Measurements from ENCODE around the gene OR2B6.
"Not testable (repeated sequence)": the region's sequence is repeated elsewhere in the genome, so short reads cannot be mapped to it uniquely, and the experiment has no call there.

Gene OR2B6

DNA sequence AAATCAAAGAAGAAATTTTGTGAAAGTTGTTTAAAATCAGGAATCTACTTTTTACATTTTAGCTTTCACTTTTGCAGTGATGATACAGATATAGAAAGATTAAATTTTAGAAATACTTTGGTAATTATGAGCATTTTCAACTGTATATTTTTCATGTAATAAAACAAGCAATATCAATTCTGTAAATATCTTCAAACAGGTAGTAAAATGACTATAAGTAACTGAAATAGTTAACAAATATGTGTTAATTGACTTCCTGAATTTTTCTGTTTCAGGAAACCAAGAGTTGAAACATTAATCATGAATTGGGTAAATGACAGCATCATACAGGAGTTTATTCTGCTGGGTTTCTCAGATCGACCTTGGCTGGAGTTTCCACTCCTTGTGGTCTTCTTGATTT is at the start of gene OR2B6:
Gene OR2B6 (plus strand): TSS at position 301 of the 400 bp plus-strand sequence. CDS start 0 bp downstream, at position 301.
- DNase-seq, result no peak

DNA sequence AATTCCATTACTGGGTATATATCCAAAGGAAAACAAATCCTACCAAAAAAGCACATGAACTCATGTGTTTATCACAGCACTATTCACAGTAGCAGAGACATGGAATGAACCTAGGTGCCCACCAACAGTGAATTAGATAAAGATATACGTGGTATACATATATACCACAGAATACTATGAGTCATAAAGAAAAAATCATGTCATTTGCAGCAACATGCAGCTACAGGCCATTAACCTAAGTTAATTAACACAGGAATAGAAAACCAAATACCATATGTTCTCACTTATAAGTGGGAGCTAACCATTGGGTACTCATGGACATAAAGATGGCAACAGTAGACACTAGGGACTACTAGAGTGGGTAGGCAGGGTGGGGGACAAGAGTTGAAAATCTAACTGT is 49.0 kb upstream of the OR2B6 start:
- no peak for DNase-seq

DNA sequence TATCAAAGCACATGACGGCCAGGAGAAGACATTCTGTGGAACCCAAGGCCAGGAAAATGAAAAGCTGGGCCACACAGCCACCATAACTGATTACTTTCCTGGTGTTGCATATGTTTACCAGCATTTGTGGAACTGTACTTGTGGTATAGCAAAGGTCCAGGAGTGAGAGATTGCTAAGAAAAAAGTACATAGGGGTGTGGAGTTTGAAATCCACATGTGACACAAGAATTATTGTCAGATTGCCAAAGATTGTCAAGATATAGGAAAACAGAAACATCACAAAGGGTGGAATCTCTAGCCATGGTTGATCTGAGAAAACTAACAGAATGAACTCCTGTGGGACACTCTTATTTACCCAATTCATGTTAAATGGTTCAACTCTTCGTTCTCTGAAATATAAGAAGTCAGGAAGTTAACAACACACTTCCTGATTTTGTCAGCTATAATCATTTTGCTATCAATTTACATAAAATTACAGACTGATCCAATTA is 45.0 kb upstream of the OR2B6 start, which contains the start of gene OR2B2:
Gene OR2B2 (minus strand): TSS at position 441 of the 491 bp plus-strand sequence. CDS start 77 bp downstream, at position 364.
- DNase-seq, result no peak

DNA sequence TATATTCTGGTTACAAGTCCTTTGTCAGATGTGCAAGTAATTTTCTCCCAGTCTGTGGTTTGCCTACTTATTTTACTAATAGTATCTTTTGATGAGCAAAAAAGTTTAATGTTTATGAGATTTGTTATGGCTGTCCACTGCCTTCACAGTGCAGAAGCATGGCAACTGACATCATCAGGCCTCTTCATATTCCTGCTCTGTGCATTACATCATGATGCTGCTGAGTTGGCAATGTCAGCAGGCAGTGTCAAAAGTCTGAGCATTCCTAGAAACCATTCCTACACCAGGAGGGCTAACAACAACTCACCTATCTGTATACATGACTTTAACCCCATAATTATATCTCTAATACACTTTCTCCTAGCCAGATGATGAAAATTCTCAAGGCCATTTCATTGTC is 34.1 kb upstream of the OR2B6 start:
- no peak for DNase-seq

DNA sequence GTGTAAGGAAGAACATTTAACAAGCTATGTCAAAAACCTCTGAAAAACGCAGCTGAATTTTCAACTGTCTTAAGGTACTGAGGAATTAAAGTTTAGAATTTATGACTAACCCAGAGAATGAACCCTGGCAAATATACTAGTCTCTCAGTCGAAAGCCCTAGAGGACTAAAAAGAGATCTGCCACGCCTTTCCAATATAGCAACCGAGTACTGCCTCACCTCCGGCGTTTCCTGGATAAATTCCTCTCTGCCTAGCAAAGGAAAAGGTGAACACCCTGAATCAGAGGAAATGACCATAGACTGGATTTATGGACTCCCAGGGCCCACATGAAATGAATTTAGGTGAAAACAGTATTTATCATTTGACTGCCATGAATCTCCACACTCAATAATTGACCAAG is 32.9 kb upstream of the OR2B6 start:
- DNase-seq, result no peak

DNA sequence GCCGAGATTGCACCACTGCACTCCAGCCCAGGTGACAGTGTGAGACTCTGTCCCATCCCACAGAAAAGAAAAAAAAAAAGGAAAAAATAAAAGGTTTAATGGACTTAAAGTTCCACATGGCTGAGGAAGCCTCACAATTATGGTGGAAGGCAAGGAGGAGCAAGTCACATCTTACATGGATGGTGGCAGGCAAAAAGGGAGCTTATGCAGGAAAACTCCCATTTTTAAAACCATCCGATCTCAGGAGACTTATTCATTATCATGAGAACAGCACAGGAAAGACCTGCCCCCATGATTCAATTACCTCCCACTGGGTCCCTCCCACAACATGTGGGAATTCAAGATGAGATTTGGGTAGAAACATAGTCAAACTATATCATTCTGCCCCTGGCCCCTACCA is 29.0 kb upstream of the OR2B6 start:
- DNase-seq, result not testable (repeated sequence)

DNA sequence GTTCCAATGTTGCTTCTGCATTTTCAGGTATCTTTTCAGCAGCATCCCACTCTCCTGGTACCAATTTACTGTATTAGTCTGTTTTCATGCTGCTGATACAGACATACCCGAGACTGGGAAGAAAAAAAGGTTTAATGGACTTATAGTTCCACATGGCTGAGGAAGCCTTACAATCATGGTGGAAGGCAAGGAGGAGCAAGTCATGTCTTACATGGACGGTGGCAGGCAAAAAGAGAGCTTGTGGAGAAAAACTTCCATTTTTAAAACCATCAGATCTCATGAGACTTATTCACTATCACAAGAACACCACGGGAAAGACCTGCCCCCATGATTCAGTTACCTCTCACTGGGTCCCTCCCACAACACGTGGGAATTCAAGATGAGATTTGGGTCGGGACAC is 27.1 kb upstream of the OR2B6 start:
- DNase-seq, result not testable (repeated sequence)

DNA sequence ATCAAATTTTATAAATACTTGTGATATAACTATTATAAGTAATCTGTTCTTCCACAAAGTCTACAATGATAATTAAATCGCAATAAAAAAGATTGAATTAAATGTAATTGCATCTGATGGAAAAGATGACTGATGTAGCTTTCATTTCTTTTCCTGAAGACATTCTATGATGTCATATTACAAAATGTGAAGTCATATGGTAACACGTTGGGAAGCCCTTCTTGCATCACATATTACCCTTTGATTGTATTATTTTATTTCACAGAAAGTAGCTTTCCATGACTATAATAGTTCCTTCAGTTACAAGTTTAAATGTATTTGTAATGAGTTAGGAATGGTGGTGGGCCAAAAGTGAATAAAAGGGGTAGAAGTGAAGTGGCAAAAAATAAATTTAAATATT is 25.8 kb upstream of the OR2B6 start:
- DNase-seq, result no peak

DNA sequence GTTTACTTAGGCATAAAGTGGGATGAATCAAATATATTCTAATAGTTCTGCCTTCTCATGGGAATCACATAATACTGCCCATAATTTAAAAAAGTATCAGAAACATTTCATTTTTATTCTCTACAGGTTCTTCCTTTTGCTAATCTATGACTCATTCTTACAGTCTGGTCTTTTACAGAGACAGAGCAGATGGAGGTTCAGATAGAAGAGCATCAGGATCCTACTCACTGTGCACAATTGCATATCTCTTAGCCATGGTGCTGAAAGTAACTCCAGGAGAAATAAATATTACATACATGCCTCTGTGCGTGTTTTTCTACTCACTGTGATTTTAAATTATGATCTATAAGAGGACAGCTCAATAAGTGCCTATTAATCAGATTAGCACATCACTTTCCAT is 16.3 kb upstream of the OR2B6 start:
- DNase-seq, result no peak

DNA sequence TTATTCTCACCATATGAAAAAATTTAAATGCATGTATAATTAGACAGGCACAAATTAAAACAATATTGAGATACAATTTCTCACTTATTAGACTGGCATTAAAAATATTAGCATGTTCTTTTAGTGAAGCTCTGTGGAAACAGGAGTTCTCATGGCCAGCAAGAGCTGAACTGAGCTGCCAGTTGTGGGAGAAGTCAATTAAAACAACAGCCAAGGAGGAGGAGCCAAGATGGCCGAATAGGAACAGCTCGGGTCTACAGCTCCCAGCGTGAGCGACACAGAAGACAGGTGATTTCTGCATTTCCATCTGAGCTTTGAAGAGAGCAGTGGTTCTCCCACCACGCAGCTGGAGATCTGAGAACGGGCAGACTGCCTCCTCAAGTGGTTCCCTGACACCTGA is 14.0 kb upstream of the OR2B6 start:
- DNase-seq, result not testable (repeated sequence)

DNA sequence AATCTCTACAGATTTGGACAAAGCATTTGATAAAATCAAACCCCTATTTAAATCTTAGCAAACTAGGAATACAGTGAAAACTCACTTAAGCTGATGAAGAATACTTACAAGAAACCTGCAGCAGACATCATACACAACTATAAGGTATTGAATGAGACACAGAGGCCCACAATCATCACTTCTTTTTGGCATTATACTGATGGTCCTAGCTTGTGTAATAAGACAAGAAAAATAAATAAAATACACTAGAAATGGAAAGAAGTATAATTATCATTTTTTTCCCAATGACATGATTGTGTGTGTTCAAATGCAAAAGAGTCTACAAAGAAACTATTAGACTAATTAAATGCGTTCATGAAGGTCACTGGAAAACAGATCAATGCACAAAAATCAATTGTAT is 8.8 kb upstream of the OR2B6 start:
- no peak for DNase-seq

DNA sequence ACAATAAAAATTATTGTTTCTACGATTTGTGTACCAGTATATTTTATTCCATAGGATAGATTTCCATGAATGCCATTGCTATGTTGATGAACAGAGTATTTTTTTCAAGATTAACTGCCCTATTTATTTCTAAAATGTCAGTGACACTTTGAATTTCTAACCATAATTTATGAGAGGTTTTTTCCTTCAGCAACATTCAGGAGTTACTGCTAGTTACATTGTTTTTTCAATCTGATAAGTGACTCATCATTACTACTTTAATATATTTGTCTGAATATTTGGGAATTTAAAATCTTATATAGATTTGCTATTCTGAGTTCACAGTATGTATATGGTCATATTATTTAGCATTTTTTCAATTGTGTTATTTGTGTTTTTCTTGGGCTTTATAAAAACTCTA is 6.0 kb upstream of the OR2B6 start:
- DNase-seq, result no peak

DNA sequence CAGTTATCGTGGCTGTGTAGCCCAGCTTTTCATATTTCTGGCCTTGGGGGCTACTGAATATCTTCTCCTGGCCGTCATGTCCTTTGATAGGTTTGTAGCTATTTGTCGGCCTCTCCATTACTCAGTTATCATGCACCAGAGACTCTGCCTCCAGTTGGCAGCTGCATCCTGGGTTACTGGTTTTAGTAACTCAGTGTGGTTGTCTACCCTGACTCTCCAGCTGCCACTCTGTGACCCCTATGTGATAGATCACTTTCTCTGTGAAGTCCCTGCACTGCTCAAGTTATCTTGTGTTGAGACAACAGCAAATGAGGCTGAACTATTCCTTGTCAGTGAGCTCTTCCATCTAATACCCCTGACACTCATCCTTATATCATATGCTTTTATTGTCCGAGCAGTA is 475 bp downstream of the OR2B6 start:
- no peak for DNase-seq

DNA sequence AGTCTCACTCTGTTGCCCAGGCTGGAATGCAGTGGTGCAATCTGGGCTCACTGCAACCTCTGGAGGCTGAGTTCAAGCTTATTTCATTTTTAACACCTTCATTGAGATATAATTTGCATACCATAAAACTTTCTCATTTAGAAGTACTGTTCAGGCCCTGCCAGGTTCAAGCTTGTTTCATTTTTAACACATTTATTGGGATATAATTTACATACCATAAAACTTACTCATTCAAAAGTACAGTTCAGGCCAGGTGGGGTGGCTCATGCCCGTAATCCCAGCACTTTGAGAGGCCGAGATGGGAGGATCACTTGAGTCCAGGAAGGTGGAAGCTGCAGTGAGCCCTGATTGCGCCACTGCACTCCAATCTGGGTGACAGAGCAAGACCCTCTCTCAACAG is 5.5 kb downstream of the OR2B6 start:
- DNase-seq, result no peak

DNA sequence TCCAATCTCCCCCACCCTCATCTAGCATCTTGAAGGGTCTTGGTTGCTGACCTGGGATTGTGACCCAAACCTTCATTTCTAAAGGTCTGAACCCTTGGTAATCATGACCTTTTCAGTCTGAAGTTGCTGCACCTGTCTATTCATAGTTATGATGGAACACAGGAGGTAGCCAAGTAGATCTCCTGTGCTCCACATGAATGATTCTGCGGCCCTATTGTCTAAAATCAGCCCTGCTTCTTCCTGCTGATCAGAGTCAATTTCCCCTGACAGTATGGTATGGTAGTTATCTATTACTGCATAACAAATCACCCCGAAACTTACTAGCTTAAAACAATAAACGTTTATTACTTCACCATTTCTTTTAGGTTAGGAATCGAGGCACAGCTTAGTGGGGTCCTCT is 9.0 kb downstream of the OR2B6 start:
- DNase-seq, result no peak

DNA sequence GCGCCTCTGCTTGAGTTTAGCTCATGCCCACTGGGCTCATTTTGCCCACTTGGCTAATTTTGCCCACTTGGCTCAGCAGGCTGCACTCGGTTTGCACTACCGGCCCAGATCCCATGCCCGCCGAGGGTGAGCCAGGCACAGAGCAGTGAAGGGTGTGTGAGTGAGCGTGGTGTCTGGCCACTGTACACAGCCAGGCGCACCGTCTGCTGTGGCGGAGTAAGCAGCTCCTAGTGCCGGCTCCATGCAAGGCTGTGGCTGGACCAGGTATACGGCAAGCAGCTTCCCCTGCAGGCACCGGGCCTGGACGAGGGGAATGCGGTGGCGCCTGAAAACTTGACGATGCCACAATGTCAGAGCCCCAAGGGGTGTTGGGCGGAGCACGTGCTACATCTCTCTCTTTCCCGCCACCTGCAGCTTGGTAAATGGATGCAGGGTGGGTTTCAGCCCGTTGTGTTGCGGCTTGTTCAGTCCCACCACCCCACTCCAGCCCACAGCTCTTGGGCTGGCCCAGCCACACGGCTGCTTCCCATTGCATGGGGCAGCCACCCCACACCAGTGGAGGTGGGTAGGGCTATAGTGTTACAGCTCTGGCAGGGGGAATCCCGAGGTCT is 9.9 kb downstream of the OR2B6 start:
- no peak for DNase-seq

DNA sequence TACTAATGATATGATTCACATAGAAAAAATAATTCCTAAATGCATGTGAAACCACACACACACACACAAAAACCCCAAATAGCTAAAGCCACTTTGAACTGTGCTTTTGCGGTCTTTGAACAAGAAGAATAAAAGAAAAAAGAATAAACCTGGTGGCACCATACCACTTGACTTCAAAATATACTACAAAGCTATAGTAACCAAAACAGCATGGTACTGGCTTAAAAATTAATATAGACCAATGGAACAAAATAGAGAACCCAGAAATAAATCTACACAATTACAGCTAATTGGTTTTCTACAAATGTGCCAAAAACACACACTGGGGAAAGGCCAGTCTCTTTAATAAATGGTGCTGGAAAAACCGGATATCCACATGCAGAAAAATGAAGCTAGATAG is 13.4 kb downstream of the OR2B6 start:
- no peak for DNase-seq

DNA sequence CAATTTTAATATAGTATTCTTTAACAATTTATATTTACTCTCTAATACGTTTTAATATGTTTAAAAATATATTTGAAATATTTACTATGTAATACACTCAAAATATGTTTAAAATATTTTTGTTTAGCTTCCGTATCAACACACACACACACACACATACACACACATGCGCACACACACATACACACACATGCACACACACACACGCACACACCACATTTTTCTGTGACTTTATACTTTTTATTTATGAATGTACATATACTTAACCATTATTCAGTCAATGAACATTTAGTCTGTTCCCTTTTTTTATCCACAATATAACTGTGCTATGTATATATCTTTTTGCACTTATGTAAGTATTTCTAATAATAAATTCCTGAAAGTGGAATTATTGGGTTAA is 15.7 kb downstream of the OR2B6 start:
- DNase-seq, result no peak

DNA sequence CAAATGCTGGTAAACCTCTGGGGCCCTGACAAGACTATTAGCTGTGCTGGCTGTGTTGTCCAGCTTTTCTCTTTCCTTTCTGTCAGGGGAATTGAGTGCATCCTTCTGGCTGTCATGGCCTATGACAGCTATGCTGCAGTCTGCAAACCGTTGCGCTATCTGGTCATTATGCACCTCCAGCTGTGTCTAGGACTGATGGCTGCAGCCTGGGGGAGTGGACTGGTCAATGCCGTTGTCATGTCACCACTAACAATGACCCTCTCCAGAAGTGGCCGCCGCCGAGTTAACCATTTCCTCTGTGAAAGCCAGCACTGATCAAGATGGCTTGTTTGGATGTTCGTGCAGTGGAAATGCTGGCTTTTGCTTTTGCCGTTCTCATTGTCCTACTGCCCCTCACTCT is 20.3 kb downstream of the OR2B6 start:
- no peak for DNase-seq

DNA sequence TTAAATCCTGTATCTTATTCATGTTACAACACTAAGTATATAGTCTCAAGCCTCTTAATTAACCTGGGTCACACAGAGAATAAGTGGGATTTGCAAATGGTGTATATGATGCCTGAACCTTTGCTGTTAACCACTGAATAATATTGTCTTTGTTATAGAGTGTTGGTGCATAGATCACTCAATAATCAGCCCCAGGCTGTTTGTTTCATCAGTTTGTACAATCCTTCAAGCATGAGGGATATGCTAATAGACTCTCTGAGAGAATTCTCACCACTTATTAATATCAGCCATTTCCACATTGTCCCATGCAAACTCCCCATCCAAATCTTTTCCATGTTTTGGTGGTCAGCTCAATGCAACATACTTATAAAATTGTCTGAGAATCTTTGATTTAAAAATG is 21.7 kb downstream of the OR2B6 start:
- DNase-seq, result no peak

DNA sequence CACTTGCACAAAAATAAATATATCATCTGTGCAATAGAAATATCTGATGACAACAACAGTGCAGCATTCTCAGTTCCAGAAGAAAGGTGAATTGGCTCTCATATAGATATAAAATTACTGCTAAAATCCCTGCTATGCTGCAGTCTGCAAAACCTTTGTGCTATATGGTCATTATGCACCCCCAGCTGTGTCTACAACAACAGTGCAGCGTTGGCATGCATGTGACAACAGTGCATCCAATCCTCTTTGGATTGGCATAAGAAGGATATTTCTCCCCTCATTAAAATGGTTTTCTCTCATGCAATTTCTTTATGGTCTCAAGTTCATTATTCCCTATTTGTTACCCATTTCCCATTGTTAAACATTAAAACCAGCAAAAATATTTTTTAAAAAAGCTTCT is 23.1 kb downstream of the OR2B6 start:
- DNase-seq, result no peak

DNA sequence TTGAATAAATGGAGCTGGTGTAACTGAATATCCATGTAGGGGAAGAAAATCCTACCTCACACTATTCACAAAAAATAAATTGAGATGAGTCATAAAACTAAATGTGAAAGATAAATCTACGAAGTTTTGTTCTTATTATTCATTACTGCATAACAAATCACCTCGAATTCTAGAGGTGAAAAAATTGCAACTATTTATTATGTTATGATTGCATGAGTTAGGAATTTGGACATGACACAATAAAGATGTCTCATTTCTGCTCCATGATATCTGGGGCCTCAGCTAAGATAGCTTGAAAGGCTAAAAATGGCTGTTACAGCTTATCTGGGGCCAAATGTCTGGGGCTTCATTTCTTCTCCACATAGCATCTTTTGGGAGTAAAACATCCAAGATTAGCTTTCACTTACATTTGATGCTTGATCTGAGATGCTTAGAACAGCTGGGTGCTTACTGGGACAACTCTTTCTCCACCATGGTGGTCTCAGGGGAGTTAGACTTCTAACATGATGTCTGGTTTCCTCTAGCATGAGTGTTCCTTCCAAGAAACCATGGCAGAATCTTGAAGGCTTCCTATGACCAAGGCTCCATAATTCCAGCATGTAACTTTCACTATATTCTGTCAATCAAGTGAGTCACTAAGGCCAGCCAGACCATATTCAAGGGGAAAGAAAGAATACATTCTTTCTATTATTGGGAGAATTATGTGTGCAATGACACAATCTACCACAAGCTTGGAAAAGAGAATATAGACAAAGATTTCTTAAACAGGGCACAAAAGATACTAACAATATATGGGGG is 30.1 kb downstream of the OR2B6 start:
- peak; percentile 74 for DNase-seq

DNA sequence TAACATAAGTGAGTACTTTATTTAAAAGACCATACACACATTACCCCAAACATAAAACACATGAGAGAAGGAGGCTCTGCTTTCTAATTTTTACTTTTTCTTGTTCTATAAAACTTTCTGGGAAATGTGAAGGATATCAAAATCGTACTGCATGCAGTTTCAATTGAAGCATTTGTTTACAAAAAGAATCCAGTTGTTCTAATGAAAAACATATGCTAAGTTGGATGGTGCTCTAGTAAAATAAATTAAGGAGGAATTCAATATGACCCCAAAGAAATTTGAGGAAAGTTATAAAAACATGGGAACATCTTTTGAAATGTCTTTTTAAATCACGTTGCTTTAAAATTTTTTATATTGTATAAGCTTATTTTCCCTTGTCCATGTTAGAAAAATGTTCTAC is 37.6 kb downstream of the OR2B6 start:
- no peak for DNase-seq

DNA sequence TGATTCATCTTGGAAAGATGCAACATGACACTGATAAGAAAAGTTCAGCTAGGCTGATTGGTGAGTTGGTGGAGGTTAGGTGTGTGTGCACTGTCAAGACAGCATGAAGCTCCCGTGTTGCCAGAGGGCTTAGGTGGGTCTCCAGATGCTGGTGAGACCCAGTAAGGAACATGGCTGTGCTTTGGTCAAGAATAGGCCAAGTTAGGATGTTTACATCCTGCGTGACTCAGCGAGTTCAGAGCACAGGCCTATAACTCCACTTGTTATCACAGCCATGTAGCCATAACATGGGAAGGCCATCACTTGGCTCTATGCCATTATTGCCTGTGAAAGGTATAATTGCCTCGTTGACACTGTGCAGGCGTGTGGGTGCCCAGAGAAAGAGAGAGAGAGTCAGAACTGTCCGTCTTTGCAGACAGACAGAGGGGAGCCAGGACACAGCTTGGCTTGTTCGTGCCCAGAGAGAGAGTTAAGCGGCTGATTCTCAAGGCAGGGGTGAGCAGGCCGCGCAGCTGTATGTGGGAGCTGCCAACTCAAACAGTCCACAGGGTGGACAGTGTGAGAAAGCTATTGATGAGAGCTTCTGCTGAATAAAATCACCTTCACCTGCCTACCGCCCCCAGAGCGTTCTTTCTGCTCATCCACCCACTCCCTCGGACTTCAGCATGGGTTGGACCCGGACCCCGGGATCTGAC is 43.5 kb downstream of the OR2B6 start:
- no peak for DNase-seq
